LNCaP clone FGC (cell line): Measurements from ENCODE around the gene ACYP1.

Experiments used
- DNase-seq: peaks from one replicate; pipeline ENCODE4 v3.0.0-alpha.2; 2011; ENCODE audit warnings: low read depth
- H3K4me3 ChIP-seq: 2 replicates; pipeline ENCODE4 v1.5.1; 2011; ENCODE audit warnings: mild to moderate bottlenecking, low read depth, low read length, control low read depth
- TF ChIP-seq, protein P1 (sequence below): IDR thresholded peaks from 2 replicates; pipeline ENCODE4 v1.5.1; 2012; ENCODE audit warnings: mild to moderate bottlenecking; ENCODE audit not compliant: control insufficient read depth, insufficient read depth; ENCODE audit errors: extremely low read depth

ACYP1 gene

DNA sequence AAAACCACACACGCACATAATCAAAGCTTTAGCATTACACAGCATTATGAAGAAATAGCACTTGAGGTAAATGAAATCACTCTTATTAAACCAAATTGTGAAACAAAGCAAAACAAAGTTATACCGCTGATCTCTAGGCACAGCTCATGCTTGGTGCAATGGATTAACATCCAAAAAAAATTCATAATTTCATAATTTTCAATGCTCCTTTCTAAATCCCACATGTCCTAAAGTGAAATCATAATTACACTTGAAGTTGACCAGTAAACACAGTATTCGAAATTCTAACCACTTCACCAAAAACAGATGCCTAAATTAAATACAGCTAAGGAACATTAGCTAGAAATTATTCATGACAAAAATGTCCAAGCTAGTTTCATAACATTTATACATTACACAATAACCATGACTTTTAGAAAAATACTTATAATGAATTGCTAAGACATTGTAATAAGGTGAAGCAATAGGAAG lies 14.1 kb downstream of the ACYP1 start:
- H3K4me3 ChIP-seq = no peak overlapping the region
- DNase-seq = no peak
- TF ChIP-seq, protein P1, sequence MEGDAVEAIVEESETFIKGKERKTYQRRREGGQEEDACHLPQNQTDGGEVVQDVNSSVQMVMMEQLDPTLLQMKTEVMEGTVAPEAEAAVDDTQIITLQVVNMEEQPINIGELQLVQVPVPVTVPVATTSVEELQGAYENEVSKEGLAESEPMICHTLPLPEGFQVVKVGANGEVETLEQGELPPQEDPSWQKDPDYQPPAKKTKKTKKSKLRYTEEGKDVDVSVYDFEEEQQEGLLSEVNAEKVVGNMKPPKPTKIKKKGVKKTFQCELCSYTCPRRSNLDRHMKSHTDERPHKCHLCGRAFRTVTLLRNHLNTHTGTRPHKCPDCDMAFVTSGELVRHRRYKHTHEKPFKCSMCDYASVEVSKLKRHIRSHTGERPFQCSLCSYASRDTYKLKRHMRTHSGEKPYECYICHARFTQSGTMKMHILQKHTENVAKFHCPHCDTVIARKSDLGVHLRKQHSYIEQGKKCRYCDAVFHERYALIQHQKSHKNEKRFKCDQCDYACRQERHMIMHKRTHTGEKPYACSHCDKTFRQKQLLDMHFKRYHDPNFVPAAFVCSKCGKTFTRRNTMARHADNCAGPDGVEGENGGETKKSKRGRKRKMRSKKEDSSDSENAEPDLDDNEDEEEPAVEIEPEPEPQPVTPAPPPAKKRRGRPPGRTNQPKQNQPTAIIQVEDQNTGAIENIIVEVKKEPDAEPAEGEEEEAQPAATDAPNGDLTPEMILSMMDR = no peak

DNA sequence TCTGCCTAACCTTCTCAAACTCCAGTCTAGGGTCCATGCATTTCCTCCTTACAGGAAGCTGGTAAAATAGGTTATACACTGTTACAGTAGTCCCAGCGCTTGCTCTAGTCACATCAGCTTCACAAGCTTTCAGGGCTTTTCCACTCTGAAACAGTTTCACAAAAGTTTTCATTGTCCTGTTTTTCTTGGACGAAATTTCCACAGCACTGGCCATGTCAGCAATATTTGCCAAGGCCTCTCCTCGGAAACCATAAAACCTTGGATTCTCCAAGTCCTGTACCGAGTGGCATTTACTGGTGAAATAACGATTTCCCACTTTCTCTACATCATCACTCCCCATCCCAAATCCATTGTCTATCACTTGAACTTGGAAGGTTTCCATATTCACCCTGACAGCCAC lies 14.7 kb downstream of the ACYP1 start:
- TF ChIP-seq, protein P1 = no peak
- DNase-seq = no peak
- no peak overlapping the region for H3K4me3 ChIP-seq

DNA sequence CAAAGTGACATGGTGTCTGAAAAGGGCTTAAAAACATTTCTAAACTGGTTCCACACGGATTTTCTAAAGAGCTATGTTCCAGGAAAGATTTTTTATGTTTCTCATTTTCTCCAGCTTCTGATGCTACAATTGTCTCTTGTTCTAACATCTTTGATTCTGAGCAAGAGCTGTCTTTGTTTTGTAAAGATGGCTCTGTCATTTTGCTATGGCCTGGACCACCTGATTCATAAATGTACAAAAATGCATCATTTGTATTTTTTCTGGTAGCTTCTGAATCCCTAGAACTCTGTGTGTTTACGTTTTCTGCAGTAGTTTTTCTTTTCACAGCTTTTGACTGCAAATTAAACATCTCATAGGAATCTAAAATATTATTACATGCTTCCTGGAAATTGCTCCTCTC lies 15.7 kb downstream of the ACYP1 start:
- TF ChIP-seq, protein P1 = no peak
- H3K4me3 ChIP-seq = no peak overlapping the region
- DNase-seq = no peak

DNA sequence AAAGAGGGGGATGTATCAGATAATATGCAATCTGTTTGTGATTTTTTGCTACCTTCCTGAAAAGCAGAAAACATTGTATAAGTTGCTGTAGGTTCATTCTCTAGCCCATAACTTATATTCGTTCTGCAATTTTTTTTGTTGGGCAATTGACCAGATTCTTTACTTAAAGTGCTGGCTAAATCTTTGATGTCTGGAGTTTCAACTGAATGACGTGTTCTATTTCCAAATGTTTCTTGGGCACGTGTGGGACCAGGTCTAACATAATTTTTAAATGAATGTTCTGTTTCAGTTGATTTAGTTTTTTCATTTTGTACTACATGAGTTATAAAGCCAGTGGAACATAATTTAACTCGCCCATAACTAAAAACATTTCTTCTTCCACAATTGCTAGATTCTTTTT lies 16.3 kb downstream of the ACYP1 start:
- DNase-seq = no peak
- TF ChIP-seq, protein P1 = no peak
- H3K4me3 ChIP-seq = no peak overlapping the region

DNA sequence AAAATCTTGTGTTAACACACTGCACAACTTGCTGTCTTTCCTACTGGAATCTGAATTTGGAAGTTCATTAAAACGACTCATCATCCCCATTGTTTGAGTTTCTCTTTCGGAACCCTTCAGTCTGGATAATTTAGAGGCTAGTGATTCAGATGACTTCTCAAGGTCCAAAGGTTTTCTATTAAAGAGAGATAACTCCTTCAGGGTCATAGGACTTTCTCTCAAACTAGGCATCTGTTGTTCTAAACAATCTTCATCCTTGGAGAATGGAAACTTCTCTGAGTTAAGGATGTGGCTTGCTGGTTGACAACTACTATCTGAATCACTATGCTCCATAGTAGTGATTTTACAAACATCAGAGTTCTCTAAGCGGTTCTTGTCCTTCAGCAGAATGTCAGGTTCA lies 16.9 kb downstream of the ACYP1 start:
- TF ChIP-seq, protein P1 = no peak
- no peak overlapping the region for H3K4me3 ChIP-seq
- no peak for DNase-seq

DNA sequence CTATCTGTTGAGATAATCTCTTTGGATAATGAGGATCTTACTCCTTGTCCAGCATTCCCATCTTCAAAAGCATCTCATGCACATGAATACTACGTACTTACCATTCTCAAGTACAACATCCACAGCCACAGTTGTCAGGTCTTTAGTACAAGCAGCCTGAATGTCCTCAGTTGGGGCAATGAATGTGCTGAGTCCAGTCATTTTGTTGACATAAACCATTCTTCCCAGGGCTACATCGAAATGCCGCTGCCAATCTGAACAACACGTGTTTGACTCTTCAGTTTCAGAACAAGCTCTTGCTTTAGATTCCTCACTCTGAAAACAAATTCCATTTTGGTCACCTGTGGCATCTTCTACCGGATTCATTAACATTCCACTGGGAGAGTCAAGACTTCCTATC lies 17.5 kb downstream of the ACYP1 start:
- TF ChIP-seq, protein P1 = no peak
- DNase-seq = no peak
- H3K4me3 ChIP-seq = no peak overlapping the region

DNA sequence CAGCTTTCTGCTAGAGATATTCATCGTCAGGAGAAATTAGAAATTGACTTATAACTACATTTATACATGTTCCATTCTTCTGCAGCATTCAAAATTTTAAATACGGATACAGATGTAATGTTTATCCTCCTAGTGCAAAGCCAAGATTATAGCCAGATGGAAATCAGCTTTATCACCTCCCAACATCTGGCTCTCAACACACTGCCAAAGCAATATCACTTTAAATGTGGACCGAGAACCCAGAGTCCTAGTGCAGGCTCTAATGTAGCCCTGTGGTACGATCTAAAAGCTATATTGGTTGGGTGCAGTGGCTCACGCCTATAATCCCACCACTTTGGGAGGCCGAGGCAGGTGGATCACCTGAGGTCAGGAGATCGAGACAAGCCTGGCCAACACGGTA lies 19.1 kb downstream of the ACYP1 start:
- no peak for DNase-seq
- TF ChIP-seq, protein P1 = no peak
- no peak overlapping the region for H3K4me3 ChIP-seq
